ENCODE measurements around the gene FMO2. TPM values are rescaled to one million over a fixed set of nuclear protein-coding genes. Genes with fewer than 3 reads are reported as not detected.

The FMO2 gene
- total and polyA plus RNA-seq, 2 donors (not counting 1 experiment from before 2014, with no cell fraction given), result 104 to 136 TPM

DNA sequence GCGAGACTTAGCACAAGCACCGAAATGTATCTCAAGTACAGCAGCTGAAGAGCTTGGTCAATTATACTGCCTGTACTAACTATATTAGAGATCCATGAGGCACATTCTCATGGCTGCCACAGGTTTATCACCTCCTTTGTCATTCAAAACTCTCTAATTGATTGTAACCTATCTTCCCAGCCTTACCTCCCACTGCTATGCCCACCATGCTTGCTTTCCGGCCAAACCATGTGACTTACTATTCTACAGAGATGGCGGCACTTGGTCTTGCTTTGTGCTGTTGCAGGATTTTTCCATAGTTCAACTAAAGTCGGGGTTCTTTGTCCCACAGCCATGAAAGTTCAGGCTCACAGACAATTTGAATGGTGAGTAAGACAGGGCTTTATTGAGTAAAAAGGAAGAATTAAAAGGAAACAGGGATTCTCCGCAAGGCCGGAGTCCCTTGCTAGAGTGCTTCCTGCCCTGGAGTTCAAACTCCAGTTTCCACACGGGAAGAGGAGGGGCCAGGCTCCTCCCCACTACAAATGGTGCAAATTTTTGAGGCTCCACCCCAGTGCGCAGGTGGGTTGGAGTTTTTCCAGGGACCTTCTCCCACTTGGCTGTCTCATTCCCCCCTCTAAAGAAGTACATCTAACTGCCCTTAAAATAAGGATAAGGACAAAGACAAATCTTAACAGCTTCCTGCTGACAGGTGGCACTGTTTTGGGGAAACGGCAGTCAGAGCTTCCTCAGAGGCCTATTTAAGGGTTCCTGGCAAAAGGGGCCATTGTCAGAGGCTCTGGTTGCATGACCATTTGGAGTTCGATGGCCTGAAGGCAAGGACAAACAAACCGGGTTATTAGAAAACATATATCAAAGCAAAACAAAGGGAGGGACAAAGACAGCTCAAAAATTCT lies 28.7 kb downstream of the FMO2 start:
- H3K4me2 ChIP-seq (ENCODE audit: extremely low read depth, insufficient read depth, low read length), result no peak overlapping the region
- no peaks in the 10 kb centered on the region for H3K36me3 ChIP-seq (ENCODE audit: control insufficient read depth, insufficient read depth, low read length)
- H3K9me3 ChIP-seq (ENCODE audit: control insufficient read depth, insufficient read depth, low read depth, low read length), result no peaks in the 10 kb centered on the region
- H3K9ac ChIP-seq (ENCODE audit: insufficient read depth, low read length), result no peak overlapping the region
- H3K27me3 ChIP-seq (ENCODE audit: control insufficient read depth, insufficient read depth, low read length), result no peaks in the 10 kb centered on the region
- no peak overlapping the region for H3K27ac ChIP-seq (ENCODE audit: insufficient read depth, low read length)
- TF ChIP-seq, protein P1, sequence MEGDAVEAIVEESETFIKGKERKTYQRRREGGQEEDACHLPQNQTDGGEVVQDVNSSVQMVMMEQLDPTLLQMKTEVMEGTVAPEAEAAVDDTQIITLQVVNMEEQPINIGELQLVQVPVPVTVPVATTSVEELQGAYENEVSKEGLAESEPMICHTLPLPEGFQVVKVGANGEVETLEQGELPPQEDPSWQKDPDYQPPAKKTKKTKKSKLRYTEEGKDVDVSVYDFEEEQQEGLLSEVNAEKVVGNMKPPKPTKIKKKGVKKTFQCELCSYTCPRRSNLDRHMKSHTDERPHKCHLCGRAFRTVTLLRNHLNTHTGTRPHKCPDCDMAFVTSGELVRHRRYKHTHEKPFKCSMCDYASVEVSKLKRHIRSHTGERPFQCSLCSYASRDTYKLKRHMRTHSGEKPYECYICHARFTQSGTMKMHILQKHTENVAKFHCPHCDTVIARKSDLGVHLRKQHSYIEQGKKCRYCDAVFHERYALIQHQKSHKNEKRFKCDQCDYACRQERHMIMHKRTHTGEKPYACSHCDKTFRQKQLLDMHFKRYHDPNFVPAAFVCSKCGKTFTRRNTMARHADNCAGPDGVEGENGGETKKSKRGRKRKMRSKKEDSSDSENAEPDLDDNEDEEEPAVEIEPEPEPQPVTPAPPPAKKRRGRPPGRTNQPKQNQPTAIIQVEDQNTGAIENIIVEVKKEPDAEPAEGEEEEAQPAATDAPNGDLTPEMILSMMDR (conservative IDR thresholded peaks at IDR 0.05 in 1 of 2, IDR thresholded peaks at IDR 0.05 in 1 of 2; ENCODE audit: low read depth in 1 of 2, low read length in 2 of 2), result no peak
- no peak for TF ChIP-seq EZH2 (IDR thresholded peaks at IDR 0.05; ENCODE audit: low read length, missing control alignments)
- H3K4me1 ChIP-seq (ENCODE audit: control insufficient read depth, extremely low read depth, insufficient read depth, low read length), result no peaks in the 10 kb centered on the region
- no peak overlapping the region for H2AFZ ChIP-seq (ENCODE audit: low read length)
- no peaks in the 10 kb centered on the region for H4K20me1 ChIP-seq (ENCODE audit: control insufficient read depth, extremely low read depth, insufficient read depth, low read length)
- H3K79me2 ChIP-seq (ENCODE audit: control insufficient read depth, insufficient read depth, low read length), result no peaks in the 10 kb centered on the region
- H3K4me3 ChIP-seq (replicated peaks in 1 of 4; ENCODE audit: control extremely low read depth in 1 of 4, insufficient read depth in 1 of 4, low read depth in 3 of 4, low read length in 4 of 4), result no peak overlapping the region
- no peak for DNase-seq (ENCODE audit: low read depth in 2 of 2)

DNA sequence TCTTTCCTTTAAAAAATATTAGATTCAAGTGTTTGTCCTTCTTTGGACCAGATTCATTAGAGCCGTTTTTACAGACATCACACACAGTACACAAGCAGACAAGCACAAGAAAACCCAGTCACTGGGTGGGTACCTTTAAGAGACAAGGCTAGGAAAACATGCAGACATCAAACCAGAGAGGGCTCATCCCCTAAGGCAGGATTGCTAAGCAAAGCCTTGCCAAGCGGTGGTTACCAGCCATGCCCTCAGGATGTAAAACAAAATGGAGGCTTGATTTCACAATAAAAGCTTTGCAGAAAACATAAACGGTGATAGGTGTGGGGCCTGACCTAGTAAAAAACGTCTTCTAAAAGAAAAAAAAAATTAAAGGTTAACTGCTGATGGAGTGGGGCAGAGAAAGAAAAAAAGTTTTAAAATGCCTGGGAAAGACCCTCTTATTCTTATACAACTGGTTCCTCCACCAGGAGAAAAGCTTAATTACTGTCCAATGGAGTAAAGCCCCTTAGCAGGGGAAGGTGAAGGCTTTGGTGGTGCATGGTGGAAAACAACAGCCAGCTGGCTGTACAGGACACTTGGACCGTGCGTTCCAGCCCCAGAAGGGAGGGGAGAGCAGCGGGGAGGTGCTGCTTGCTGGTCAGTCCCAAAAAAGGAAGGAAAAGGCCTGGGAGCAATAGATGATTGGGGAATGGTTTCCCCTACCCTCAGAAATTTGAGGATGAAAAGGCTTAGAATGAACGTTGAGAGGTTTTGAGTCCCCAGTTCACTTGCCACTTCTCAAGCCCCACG lies 32.8 kb downstream of the FMO2 start:
- Histone ChIP-seq H3K4me3 (replicated peaks in 1 of 4; ENCODE audit: control extremely low read depth in 1 of 4, insufficient read depth in 1 of 4, low read depth in 3 of 4, low read length in 4 of 4) (no peak overlapping the region), H3K27me3 (ENCODE audit: control insufficient read depth, insufficient read depth, low read length) (no peaks in the 10 kb centered on the region), H3K79me2 (ENCODE audit: control insufficient read depth, insufficient read depth, low read length) (no peaks in the 10 kb centered on the region), H3K4me2 (ENCODE audit: extremely low read depth, insufficient read depth, low read length) (no peak overlapping the region), H3K36me3 (ENCODE audit: control insufficient read depth, insufficient read depth, low read length) (no peaks in the 10 kb centered on the region), H3K4me1 (ENCODE audit: control insufficient read depth, extremely low read depth, insufficient read depth, low read length) (peaks cover 16% of the 10 kb centered on the region), H3K9me3 (ENCODE audit: control insufficient read depth, insufficient read depth, low read depth, low read length) (no peaks in the 10 kb centered on the region), H4K20me1 (ENCODE audit: control insufficient read depth, extremely low read depth, insufficient read depth, low read length) (no peaks in the 10 kb centered on the region), H3K27ac (ENCODE audit: insufficient read depth, low read length) (no peak overlapping the region), H3K9ac (ENCODE audit: insufficient read depth, low read length) (no peak overlapping the region), H2AFZ (ENCODE audit: low read length) (no peak overlapping the region)
- TF ChIP-seq EZH2 (IDR thresholded peaks at IDR 0.05; ENCODE audit: low read length, missing control alignments), result no peak
- TF ChIP-seq, protein P1 (conservative IDR thresholded peaks at IDR 0.05 in 1 of 2, IDR thresholded peaks at IDR 0.05 in 1 of 2; ENCODE audit: low read depth in 1 of 2, low read length in 2 of 2), result no peak
- no peak for DNase-seq (ENCODE audit: low read depth in 2 of 2)

DNA sequence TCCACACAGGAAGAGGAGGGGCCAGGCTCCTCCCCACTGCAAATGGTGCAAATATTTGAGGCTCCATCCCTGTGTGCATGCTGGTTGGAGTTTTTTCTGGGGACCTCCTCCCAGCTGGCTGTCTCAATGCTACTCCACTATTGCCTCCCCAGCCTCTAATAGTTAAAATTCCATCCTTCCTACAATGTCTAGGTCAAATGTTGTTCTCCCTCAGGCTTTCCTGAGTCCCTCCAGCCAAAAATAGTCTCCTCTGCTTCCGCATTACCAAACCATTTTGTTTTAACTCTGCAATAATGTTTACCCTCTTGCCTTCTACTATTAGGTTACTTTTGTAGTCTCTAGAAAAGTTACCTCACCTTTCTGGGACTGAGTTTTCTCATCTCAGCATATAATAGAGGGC lies 33.6 kb downstream of the FMO2 start:
- H3K27ac ChIP-seq (ENCODE audit: insufficient read depth, low read length), result no peak overlapping the region
- no peak overlapping the region for H3K4me3 ChIP-seq (replicated peaks in 1 of 4; ENCODE audit: control extremely low read depth in 1 of 4, insufficient read depth in 1 of 4, low read depth in 3 of 4, low read length in 4 of 4)
- H3K27me3 ChIP-seq (ENCODE audit: control insufficient read depth, insufficient read depth, low read length), result no peaks in the 10 kb centered on the region
- no peak for TF ChIP-seq EZH2 (IDR thresholded peaks at IDR 0.05; ENCODE audit: low read length, missing control alignments)
- TF ChIP-seq, protein P1 (conservative IDR thresholded peaks at IDR 0.05 in 1 of 2, IDR thresholded peaks at IDR 0.05 in 1 of 2; ENCODE audit: low read depth in 1 of 2, low read length in 2 of 2), result no peak
- H3K4me2 ChIP-seq (ENCODE audit: extremely low read depth, insufficient read depth, low read length), result no peak overlapping the region
- H3K9me3 ChIP-seq (ENCODE audit: control insufficient read depth, insufficient read depth, low read depth, low read length), result no peaks in the 10 kb centered on the region
- H3K9ac ChIP-seq (ENCODE audit: insufficient read depth, low read length), result no peak overlapping the region
- no peak for DNase-seq (ENCODE audit: low read depth in 2 of 2)
- H4K20me1 ChIP-seq (ENCODE audit: control insufficient read depth, extremely low read depth, insufficient read depth, low read length), result no peaks in the 10 kb centered on the region
- H3K4me1 ChIP-seq (ENCODE audit: control insufficient read depth, extremely low read depth, insufficient read depth, low read length), result peaks cover 16% of the 10 kb centered on the region
- H3K36me3 ChIP-seq (ENCODE audit: control insufficient read depth, insufficient read depth, low read length), result no peaks in the 10 kb centered on the region
- no peaks in the 10 kb centered on the region for H3K79me2 ChIP-seq (ENCODE audit: control insufficient read depth, insufficient read depth, low read length)
- no peak overlapping the region for H2AFZ ChIP-seq (ENCODE audit: low read length)
